NOMO-1 (cell line): ENCODE data around the gene MYCBP2.
A peak's percentile ranks its signal among the peaks of the same experiment; 100 is the strongest.
"Not testable (repeated sequence)": the region's sequence is repeated elsewhere in the genome, so short reads cannot be mapped to it uniquely, and the experiment has no call there.

Source experiments
- DNase-seq, 2 experiments: peaks; one replicate each; lab custom pipeline; 2025; ENCODE audit not compliant: unreplicated experiment in 2 of 2; lab: John Stamatoyannopoulos, UW

Gene MYCBP2

GRCh38 chr13:77300176-77301037 lies 26.5 kb downstream of the MYCBP2 start:
- DNase-seq = peak; percentile 26 to 63

- DNase-seq = no peak
Measured at GRCh38 chr13:77299587-77299986, 27.3 kb downstream of the MYCBP2 start.

- DNase-seq = peak in 1 of 2 experiments; percentile 75
Measured at GRCh38 chr13:77298426-77298825, 28.5 kb downstream of the MYCBP2 start.

- DNase-seq = no peak
Measured at GRCh38 chr13:77291774-77292173, 35.1 kb downstream of the MYCBP2 start.

- DNase-seq = no peak
Measured at GRCh38 chr13:77290342-77290741, 36.6 kb downstream of the MYCBP2 start.

- no peak for DNase-seq
Measured at GRCh38 chr13:77289851-77290250, 37.0 kb downstream of the MYCBP2 start.

GRCh38 chr13:77285632-77286031 lies 41.3 kb downstream of the MYCBP2 start:
- not testable (repeated sequence) for DNase-seq

- DNase-seq = no peak
Measured at GRCh38 chr13:77285098-77285497, 41.8 kb downstream of the MYCBP2 start.

GRCh38 chr13:77274126-77274525 lies 52.8 kb downstream of the MYCBP2 start:
- DNase-seq = no peak

- DNase-seq = no peak
Measured at GRCh38 chr13:77269141-77269540, 57.8 kb downstream of the MYCBP2 start.

GRCh38 chr13:77267362-77267761 lies 59.5 kb downstream of the MYCBP2 start:
- DNase-seq = no peak

GRCh38 chr13:77265336-77265735 lies 61.6 kb downstream of the MYCBP2 start:
- DNase-seq = no peak

GRCh38 chr13:77262198-77262597 lies 64.7 kb downstream of the MYCBP2 start:
- no peak for DNase-seq

- no peak for DNase-seq
Measured at GRCh38 chr13:77250975-77251374, 75.9 kb downstream of the MYCBP2 start.

GRCh38 chr13:77245224-77245623 lies 81.7 kb downstream of the MYCBP2 start:
- not testable (repeated sequence) for DNase-seq

GRCh38 chr13:77239312-77239711 lies 87.6 kb downstream of the MYCBP2 start:
- no peak for DNase-seq

- DNase-seq = no peak
Measured at GRCh38 chr13:77235456-77236022, 91.4 kb downstream of the MYCBP2 start.

- no peak for DNase-seq
Measured at GRCh38 chr13:77233159-77233558, 93.7 kb downstream of the MYCBP2 start.

GRCh38 chr13:77230560-77230959 lies 96.3 kb downstream of the MYCBP2 start:
- DNase-seq = no peak

GRCh38 chr13:77225946-77226345 lies 100.9 kb downstream of the MYCBP2 start:
- no peak for DNase-seq

GRCh38 chr13:77222909-77223308 lies 104.0 kb downstream of the MYCBP2 start:
- no peak for DNase-seq

GRCh38 chr13:77222000-77222690 lies 104.7 kb downstream of the MYCBP2 start:
- no peak for DNase-seq
